ENCODE measurements around the gene OR2D2.

DNA sequence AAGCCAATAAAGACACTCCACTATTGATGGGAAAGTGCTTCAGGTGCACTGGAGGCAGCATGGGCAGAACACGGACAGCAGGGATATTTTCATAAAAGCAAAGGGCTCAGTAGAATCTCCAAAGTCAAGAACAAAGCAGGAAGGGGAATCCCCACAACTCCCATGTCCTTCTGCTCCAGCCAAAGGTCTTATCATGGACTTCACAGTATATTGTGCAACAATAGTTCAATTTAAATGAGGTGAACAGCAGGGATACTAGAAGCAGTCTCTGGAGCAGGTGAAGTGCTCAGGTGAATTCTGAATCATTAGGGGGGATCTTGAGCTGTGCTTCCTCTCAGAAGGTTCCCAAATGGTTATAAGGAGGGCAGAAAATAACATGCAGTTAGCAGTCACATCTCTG is 6.6 kb upstream of the OR2D2 start:
- TF ChIP-seq EZH2 (IDR thresholded peaks at IDR 0.05) (no peak), POLR2AphosphoS5 (IDR thresholded peaks at IDR 0.05; ENCODE audit: borderline replicate concordance, low read depth, low read length) (no peak), FOXP2 (optimal IDR thresholded peaks at IDR 0.05; ENCODE audit: control extremely low read depth, extremely low read length, insufficient read depth) (no peak)
